Subcutaneous abdominal adipose tissue (tissue), 5 donors: ENCODE data around the gene QRICH2.
"Not testable (repeated sequence)": the region's sequence is repeated elsewhere in the genome, so short reads cannot be mapped to it uniquely, and the experiment has no call there.

Experiments used
- H3K27ac ChIP-seq: one replicate; pipeline ENCODE4 v1.7.0; 2013; ENCODE audit warnings: low read depth, mild to moderate bottlenecking, inconsistent platforms, low read length, moderate library complexity
- H3K27me3 ChIP-seq, 5 donors: one replicate each; pipeline ENCODE4 v1.7.0; 2013; ENCODE audit warnings: low read length in 5 of 5, inconsistent platforms in 1 of 5; ENCODE audit not compliant: control insufficient read depth in 5 of 5, insufficient read depth in 4 of 5
- H3K36me3 ChIP-seq, 5 donors: one replicate each; pipeline ENCODE4 v1.7.0; 2013; ENCODE audit warnings: low read length in 5 of 5; ENCODE audit not compliant: control insufficient read depth in 5 of 5, insufficient read depth in 5 of 5
- H3K4me1 ChIP-seq, 5 donors: one replicate each; pipeline ENCODE4 v1.7.0; 2013; ENCODE audit warnings: low read length in 5 of 5, mild to moderate bottlenecking in 3 of 5, moderate library complexity in 1 of 5; ENCODE audit not compliant: control insufficient read depth in 5 of 5, insufficient read depth in 5 of 5
- H3K4me3 ChIP-seq, 5 donors: one replicate each; pipeline ENCODE4 v1.7.0; 2013; ENCODE audit warnings: low read length in 5 of 5, low read depth in 1 of 5
- H3K9ac ChIP-seq, 5 donors: one replicate each; pipeline ENCODE4 v1.7.0; 2013; ENCODE audit warnings: low read length in 5 of 5, mild to moderate bottlenecking in 4 of 5, moderate library complexity in 3 of 5
- H3K9me3 ChIP-seq, 5 donors: one replicate each; pipeline ENCODE4 v1.7.0; 2013; ENCODE audit warnings: low read length in 5 of 5; ENCODE audit not compliant: control insufficient read depth in 5 of 5
- donor health status: healthy.
- donor health status: healthy.
- donor health status: healthy.
- donor health status: healthy.
- donor health status: healthy.

The QRICH2 gene

DNA sequence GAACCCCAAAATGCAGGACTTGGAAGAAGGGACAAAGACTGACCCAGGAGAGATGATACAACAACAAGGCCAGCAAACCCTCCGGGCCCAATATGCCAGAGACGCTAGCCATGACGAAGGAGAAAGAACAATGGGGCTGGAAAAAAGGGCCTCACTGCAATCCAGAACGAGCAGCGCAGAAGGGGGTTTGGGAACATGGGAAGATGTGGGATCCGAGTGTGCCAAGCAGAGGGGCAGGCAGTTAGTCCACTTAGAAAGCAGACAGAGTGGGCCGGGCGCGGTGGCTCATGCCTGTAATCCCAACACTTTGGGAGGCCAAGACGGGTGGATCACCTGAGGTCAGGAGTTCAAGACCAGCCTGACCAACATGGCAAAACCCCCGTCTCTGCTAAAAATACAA, 38.9 kb upstream of the QRICH2 start:
- not testable (repeated sequence) for H3K9me3 ChIP-seq, H3K9ac ChIP-seq, H3K4me1 ChIP-seq, H3K27ac ChIP-seq, H3K4me3 ChIP-seq, H3K27me3 ChIP-seq
- peaks cover 2 to 47% (median 37%) of the 10 kb centered on the region in 5 donors for H3K36me3 ChIP-seq

DNA sequence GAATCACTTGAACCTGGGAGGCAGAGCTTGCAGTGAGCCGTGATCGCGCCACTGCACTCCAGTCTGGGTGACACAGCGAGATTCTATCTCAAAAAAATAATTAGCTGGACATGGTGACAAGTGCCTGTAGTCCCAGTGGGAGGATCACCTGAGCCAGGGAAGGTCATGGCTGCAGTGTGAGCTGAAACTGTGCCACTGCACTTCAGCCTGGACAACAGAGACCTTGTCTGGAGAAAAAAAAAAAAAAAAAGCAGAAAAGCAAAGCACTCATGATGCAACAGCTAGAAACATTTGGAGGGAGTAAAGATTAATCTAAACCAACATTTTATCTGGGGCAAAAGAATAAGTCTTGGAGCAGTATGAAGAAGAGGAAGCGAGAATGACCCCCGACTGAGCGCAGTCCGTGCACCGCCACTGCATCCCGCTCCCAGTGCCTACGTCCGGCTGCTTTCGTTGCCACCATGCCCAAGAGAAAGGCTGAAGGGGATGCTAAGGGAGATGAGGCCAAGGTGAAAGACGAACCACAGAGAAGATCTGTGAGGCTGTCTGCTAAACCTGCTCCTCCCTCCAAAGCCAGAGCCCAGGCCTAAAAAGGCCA, 37.4 kb upstream of the QRICH2 start:
- H3K9me3 ChIP-seq: no peaks in the 10 kb centered on the region
- H3K36me3 ChIP-seq: peaks cover 3 to 55% (median 41%) of the 10 kb centered on the region in 5 donors
- no peak overlapping the region for H3K9ac ChIP-seq
- H3K4me1 ChIP-seq: no peaks in the 10 kb centered on the region
- no peaks in the 10 kb centered on the region for H3K27me3 ChIP-seq
- H3K4me3 ChIP-seq: no peak overlapping the region
- no peak overlapping the region for H3K27ac ChIP-seq

DNA sequence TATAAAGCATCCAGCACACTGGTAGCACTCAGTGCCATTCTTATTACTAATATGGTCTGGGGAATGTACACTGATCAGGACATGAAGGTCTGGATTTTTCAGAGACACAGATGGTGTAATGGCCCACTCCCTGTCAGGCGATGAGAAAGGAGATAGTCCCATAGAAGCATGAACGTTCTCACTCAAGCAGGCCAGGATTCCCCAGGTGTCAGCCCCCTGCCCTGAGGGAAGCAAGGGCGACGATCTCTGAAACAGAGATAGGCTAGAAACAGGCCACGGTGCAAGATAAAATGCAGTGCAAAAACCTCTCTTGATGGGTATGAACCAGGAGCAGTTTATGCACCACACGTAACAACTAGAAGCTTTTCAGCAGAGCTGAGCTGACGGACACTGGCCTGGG, 35.0 kb upstream of the QRICH2 start:
- H3K9me3 ChIP-seq: no peaks in the 10 kb centered on the region
- H3K36me3 ChIP-seq: peaks cover 6 to 59% (median 41%) of the 10 kb centered on the region in 5 donors
- H3K27me3 ChIP-seq: no peaks in the 10 kb centered on the region
- no peaks in the 10 kb centered on the region for H3K4me1 ChIP-seq
- H3K9ac ChIP-seq: no peak overlapping the region
- H3K27ac ChIP-seq: no peak overlapping the region
- H3K4me3 ChIP-seq: no peak overlapping the region

DNA sequence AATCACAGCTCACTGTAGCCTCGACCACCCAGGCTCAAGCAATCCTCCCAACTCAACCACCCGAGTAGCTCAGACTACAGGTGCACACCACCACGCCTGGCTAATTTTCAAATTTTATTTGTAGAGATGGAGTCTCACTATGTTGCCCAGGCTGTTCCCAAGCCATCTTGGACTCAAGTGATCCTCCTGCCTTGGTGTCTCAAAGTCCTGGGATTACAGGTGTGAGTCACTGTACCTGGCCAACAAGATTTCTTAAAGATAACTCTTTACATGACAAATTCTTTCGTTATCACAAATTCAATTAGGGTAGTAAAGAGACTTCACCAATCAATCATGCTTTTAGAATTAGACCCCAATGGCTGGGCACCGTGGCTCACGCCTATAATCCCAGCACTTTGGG, 33.2 kb upstream of the QRICH2 start:
- H3K36me3 ChIP-seq: peaks cover 6 to 44% (median 32%) of the 10 kb centered on the region in 5 donors
- no peak overlapping the region for H3K27ac ChIP-seq
- no peaks in the 10 kb centered on the region for H3K4me1 ChIP-seq
- H3K9ac ChIP-seq: no peak overlapping the region
- no peaks in the 10 kb centered on the region for H3K9me3 ChIP-seq
- no peaks in the 10 kb centered on the region for H3K27me3 ChIP-seq
- no peak overlapping the region for H3K4me3 ChIP-seq

DNA sequence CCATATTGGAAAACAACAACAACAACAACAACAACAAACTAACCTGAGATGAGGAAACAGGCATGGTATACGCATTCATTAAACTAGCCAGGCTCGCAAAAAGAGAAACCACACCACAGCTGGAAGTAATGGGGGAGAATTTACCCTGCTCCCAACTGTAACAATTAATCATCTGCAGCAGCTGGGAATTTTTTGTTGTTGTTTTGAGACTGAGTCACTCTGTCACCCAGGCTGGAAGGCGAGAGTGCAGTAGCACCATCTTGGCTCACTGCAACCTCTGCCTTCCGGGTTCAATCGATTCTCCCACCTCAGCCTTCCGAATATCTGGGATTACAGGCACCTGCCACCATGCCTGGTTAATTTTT, 29.3 kb upstream of the QRICH2 start:
- Histone ChIP-seq H3K4me1 (peaks cover 0 to 8% (median 0%) of the 10 kb centered on the region in 5 donors), H3K27ac (no peak overlapping the region), H3K9me3 (no peaks in the 10 kb centered on the region), H3K9ac (no peak overlapping the region), H3K4me3 (no peak overlapping the region), H3K36me3 (peaks cover 6 to 16% (median 11%) of the 10 kb centered on the region in 5 donors), H3K27me3 (no peaks in the 10 kb centered on the region)

DNA sequence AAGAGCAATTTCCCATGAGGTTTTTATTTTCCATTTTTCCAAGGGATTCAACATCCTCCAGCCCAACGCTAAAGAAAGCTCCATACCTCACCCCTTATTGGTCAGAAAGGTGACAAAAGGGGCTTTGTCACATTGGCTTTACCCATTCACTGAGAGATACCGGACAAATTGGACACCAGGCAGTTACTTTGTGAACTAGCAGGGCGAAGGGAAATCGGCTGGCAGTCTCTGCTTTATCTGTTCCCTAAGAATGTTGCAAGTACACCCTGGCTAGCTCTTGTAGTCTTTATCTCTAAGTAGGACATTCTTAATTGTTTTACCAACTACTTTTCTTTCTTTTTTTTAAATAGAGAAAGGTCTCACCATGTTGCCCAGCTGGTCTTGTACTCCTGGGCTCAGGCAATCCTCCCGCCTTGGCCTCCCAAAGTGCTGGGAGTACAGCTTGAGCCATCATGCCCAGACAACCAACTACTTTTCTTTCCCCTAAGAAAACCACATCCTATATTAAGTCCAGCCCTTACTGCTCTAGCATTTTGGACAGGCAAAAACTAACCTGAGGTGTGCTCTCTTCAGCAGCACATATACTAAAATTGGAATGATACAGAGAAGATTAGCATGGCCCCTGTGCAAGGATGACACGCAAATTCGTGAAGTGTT, 28.8 kb upstream of the QRICH2 start:
- Histone ChIP-seq H3K4me1 (peaks cover 0 to 8% (median 0%) of the 10 kb centered on the region in 5 donors), H3K9ac (no peak overlapping the region), H3K27ac (no peak overlapping the region), H3K4me3 (no peak overlapping the region), H3K9me3 (no peaks in the 10 kb centered on the region), H3K27me3 (no peaks in the 10 kb centered on the region), H3K36me3 (peaks cover 4 to 14% (median 9%) of the 10 kb centered on the region in 5 donors)

DNA sequence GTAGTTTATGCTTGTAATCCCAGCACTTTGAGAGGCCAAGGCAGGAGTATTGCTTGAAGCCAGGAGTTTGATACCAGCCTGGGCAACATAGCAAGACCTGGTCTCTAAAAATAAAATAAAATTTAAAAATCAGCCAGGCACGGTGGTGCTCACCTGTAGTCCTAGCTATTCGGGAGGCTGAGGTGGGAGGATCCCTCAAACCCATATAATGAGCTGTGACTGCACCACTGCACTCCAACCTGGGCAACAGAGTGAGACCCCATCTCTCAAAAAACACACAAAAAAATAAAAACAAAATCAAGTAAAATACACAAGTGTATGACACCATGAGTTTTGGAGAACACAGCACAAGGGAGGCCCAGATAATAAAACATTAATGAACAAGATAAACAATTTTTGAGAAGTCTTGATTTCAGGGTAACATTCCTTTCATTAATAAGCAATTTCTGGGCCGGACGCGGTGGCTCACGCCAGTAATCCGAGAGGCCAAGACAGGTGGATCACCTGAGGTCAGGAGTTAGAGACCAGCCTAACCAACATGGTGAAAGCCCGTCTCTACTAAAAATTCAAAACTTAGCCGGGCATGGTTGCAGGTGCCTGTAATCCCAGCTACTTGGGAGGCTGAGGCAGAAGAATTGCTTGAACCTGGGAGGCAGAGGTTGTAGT, 27.8 kb upstream of the QRICH2 start:
- H3K9me3 ChIP-seq: no peaks in the 10 kb centered on the region
- no peak overlapping the region for H3K27ac ChIP-seq
- H3K27me3 ChIP-seq: no peaks in the 10 kb centered on the region
- H3K4me1 ChIP-seq: peaks cover 0 to 8% (median 0%) of the 10 kb centered on the region in 5 donors
- no peak overlapping the region for H3K4me3 ChIP-seq
- peaks cover 9 to 17% (median 12%) of the 10 kb centered on the region in 5 donors for H3K36me3 ChIP-seq
- H3K9ac ChIP-seq: no peak overlapping the region

DNA sequence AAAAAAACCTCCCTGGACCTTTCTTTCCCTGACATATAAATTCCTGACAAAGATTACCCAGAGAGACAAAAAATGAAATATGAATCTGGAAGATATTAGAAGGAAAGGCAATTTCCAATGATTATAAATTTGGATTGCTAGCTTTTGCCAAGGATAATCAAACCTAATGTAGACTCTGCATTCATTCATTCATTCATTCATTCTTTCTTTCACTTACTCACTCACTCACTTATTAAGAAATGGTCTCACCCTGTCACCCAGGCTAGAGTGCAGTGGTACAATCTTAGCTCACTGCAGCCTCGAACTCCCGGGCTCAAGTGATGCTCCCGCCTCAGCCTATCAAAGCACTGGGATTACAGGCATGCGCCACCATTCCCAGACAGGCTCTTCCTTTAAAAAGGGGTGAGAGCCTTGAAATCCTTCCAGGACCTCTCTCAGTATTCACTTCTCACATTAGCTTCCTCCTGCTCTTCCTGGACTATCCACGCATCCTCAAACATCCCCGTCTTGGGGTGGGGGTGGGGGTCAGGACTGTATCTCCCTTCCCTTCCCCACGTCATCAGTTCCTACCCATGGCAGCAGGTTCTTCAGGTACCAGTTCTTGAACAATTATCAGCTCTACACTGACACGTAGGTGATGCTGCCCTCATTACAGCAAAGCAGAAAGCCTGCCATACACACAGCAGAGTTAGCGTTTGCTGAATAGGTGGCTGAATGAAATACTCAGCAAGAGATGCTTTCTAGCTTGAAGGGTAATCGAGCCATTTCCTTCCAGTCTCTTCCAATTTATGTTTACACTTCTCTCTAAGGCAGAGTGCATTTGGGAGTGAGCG, 25.8 kb upstream of the QRICH2 start:
- Histone ChIP-seq H3K27me3 (no peaks in the 10 kb centered on the region), H3K9me3 (no peaks in the 10 kb centered on the region), H3K27ac (no peak overlapping the region), H3K9ac (peak overlapping the region in 1 of 5 donors; percentile 35), H3K4me1 (peaks cover 0 to 8% (median 0%) of the 10 kb centered on the region in 5 donors), H3K36me3 (peaks cover 11 to 33% (median 21%) of the 10 kb centered on the region in 5 donors), H3K4me3 (no peak overlapping the region)

DNA sequence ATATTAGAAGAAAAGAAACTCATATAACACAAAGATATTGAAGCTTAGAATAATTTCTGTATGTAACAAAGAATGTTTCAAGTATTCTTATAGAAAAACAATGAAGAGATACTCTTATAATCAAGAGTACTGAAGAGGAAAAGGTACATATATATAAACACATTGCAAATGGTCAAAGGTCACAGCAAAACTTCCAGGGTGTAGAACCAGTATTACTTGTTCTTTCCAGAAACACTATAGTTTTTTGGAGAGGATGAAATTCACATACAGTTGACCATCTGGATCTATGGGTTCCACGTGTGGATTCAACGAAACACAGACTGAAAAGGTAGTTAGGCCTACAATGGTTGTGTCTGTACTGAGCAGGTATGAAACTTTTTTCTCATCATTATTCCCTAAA, 23.0 kb upstream of the QRICH2 start:
- no peaks in the 10 kb centered on the region for H3K27me3 ChIP-seq
- H3K4me3 ChIP-seq: no peak overlapping the region
- no peak overlapping the region for H3K27ac ChIP-seq
- peaks cover 18 to 50% (median 38%) of the 10 kb centered on the region in 5 donors for H3K36me3 ChIP-seq
- H3K9ac ChIP-seq: peak overlapping the region in 1 of 5 donors; percentile 36
- peaks cover 0 to 18% (median 0%) of the 10 kb centered on the region in 5 donors for H3K4me1 ChIP-seq
- no peaks in the 10 kb centered on the region for H3K9me3 ChIP-seq
